Smooth muscle cell (in vitro differentiated cells): ENCODE measurements around the gene ERF. TPM values are rescaled to one million over a fixed set of nuclear protein-coding genes. Genes with fewer than 3 reads are reported as not detected.

ENCODE experiments used
- DNase-seq: peaks from one replicate; lab custom pipeline; 2025; ENCODE audit not compliant: unreplicated experiment; lab: John Stamatoyannopoulos, UW
- H2AFZ ChIP-seq: fragments of 200-600 bp; sonication (generic); 2 replicates; pipeline ENCODE4 v1.6.0; 2016; ENCODE audit warnings: antibody characterized with exemption, low read depth, mild to moderate bottlenecking
- H3F3A ChIP-seq: fragments of 200-600 bp; sonication (generic); 2 replicates; pipeline ENCODE4 v1.6.0; 2017; ENCODE audit warnings: antibody characterized with exemption, low read depth
- H3K27ac ChIP-seq: fragments of 200-600 bp; sonication (generic); 2 replicates; pipeline ENCODE4 v1.5.1; 2016; ENCODE audit warnings: low read depth, mild to moderate bottlenecking
- H3K27me3 ChIP-seq: fragments of 200-600 bp; sonication (generic); 2 replicates; pipeline ENCODE4 v1.6.1; 2016; ENCODE audit warnings: low read depth, mild to moderate bottlenecking
- H3K36me3 ChIP-seq: fragments of 200-600 bp; sonication (generic); 2 replicates; pipeline ENCODE4 v1.5.1; 2016; ENCODE audit warnings: low read depth
- H3K4me1 ChIP-seq: fragments of 200-600 bp; sonication (generic); 2 replicates; pipeline ENCODE4 v1.5.1; 2016; ENCODE audit warnings: low read depth
- H3K4me2 ChIP-seq: fragments of 200-600 bp; sonication (generic); 2 replicates; pipeline ENCODE4 v1.6.0; 2016; ENCODE audit warnings: mild to moderate bottlenecking
- H3K4me3 ChIP-seq: fragments of 200-600 bp; sonication (generic); 2 replicates; pipeline ENCODE4 v1.5.1; 2016; ENCODE audit warnings: mild to moderate bottlenecking
- H3K79me2 ChIP-seq: fragments of 200-600 bp; sonication (generic); 2 replicates; pipeline ENCODE4 v1.6.0; 2016; ENCODE audit warnings: low read depth, mild to moderate bottlenecking
- H3K9ac ChIP-seq: fragments of 200-600 bp; sonication (generic); 2 replicates; pipeline ENCODE4 v1.6.0; 2016; ENCODE audit warnings: low read depth
- H3K9me3 ChIP-seq: fragments of 200-600 bp; sonication (generic); replicated peaks from 2 replicates; pipeline ENCODE4 v1.5.1; 2016; ENCODE audit warnings: low read depth
- H4K20me1 ChIP-seq: fragments of 200-600 bp; sonication (generic); 2 replicates; pipeline ENCODE4 v1.6.0; 2016; ENCODE audit warnings: low read depth
- WGBS: methylation state at CpG from one replicate; pipeline ENCODE4 v1.1.7; 2016; ENCODE audit warnings: low lambda C conversion rate; 5-methylcytosine and 5-hydroxymethylcytosine counted together
- polyA plus RNA-seq: library from polyadenylated mRNA; unstranded; fragments of >200 nt; fragmentation: Nextera tagmentation; extraction: Ambion mirVana; gene quantifications from 2 replicates; pipeline ENCODE4 v1.2.1, GENCODE V29; 2016
- total RNA-seq: library from RNA; depleted of rRNA; stranded (reverse); fragments of >200 nt; gene quantifications from 2 replicates; pipeline ENCODE4 v1.2.3, GENCODE V29; 2014
- TF ChIP-seq, protein P1 (sequence below): fragments of 200-600 bp; sonication (generic); IDR thresholded peaks from 2 replicates; pipeline ENCODE4 v1.5.1; 2017; ENCODE audit warnings: borderline replicate concordance, mild to moderate bottlenecking, antibody characterized with exemption; ENCODE audit not compliant: insufficient read depth, poor library complexity, severe bottlenecking

Gene ERF
- total and polyA plus RNA-seq, 2 experiments from 2014 or later = 14.9 to 20.5 TPM

GRCh38 chr19:42287017-42287826 is 32.3 kb upstream of the ERF start:
- H3K4me2 ChIP-seq = no peak overlapping the region

DNA sequence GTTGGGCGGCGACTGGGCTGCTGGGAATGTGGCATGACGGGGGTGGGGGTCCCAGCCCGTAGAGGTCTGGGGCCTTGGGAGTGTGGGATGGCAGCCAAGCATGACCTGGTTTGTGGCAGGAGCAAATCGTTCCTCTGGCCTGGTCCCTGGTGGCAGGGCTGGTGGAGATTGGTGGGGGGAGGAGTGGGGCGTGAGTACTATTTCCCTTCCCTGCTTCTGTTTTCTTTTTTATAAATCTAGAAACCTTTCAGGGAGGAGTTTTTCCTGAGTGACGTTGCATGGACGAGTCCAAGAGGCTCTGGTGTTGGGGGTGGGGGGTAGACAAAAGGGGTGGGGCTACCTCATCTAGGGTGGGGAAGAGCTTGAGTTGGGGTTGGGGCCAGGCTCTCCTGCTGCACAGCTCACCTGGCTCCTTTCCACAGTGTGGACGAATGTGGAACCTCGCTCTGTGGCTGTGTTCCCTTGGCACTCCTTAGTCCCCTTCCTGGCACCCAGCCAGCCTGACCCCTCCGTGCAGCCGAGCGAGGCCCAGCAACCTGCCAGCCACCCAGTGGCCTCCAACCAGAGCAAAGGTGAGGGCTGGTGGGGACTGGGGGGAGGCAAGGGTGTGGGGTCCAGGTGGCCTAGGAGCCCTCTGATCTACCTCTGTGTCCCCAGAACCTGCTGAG is 31.6 kb upstream of the ERF start:
- Histone ChIP-seq H3K9ac (no peak overlapping the region), H3K4me3 (no peak overlapping the region), H4K20me1 (peaks cover 57% of the 10 kb centered on the region), H3K79me2 (peaks cover 12% of the 10 kb centered on the region), H3K9me3 (no peaks in the 10 kb centered on the region), H3F3A (peaks cover 14% of the 10 kb centered on the region), H3K27me3 (no peaks in the 10 kb centered on the region), H3K36me3 (no peaks in the 10 kb centered on the region), H2AFZ (no peak overlapping the region), H3K27ac (no peak overlapping the region), H3K4me1 (peaks cover 24% of the 10 kb centered on the region), H3K4me2 (no peak overlapping the region)
- DNase-seq = no peak
- TF ChIP-seq, protein P1, sequence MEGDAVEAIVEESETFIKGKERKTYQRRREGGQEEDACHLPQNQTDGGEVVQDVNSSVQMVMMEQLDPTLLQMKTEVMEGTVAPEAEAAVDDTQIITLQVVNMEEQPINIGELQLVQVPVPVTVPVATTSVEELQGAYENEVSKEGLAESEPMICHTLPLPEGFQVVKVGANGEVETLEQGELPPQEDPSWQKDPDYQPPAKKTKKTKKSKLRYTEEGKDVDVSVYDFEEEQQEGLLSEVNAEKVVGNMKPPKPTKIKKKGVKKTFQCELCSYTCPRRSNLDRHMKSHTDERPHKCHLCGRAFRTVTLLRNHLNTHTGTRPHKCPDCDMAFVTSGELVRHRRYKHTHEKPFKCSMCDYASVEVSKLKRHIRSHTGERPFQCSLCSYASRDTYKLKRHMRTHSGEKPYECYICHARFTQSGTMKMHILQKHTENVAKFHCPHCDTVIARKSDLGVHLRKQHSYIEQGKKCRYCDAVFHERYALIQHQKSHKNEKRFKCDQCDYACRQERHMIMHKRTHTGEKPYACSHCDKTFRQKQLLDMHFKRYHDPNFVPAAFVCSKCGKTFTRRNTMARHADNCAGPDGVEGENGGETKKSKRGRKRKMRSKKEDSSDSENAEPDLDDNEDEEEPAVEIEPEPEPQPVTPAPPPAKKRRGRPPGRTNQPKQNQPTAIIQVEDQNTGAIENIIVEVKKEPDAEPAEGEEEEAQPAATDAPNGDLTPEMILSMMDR = no peak
- 80% methylated on average over 13 of the region's 13 CpGs for WGBS

More at GRCh38 chr19:42287017-42287826, 32.3 kb upstream of the ERF start:
- 97% methylated on average over 30 of the region's 30 CpGs for WGBS
- Histone ChIP-seq H3K9ac (no peak overlapping the region), H3K4me1 (peaks cover 16% of the 10 kb centered on the region), H2AFZ (no peak overlapping the region), H3K4me3 (no peak overlapping the region), H4K20me1 (peaks cover 57% of the 10 kb centered on the region), H3K27ac (no peak overlapping the region), H3K79me2 (peaks cover 12% of the 10 kb centered on the region), H3K9me3 (no peaks in the 10 kb centered on the region), H3K36me3 (no peaks in the 10 kb centered on the region), H3F3A (peaks cover 8% of the 10 kb centered on the region), H3K27me3 (no peaks in the 10 kb centered on the region)
- no peak for DNase-seq
- TF ChIP-seq, protein P1 = no peak

GRCh38 chr19:42285988-42286348 is 31.0 kb upstream of the ERF start:
- Histone ChIP-seq H3F3A (peaks cover 19% of the 10 kb centered on the region), H3K79me2 (peaks cover 12% of the 10 kb centered on the region), H3K4me3 (no peak overlapping the region), H3K4me2 (no peak overlapping the region), H4K20me1 (peaks cover 57% of the 10 kb centered on the region), H3K9ac (no peak overlapping the region), H3K36me3 (no peaks in the 10 kb centered on the region), H3K27ac (no peak overlapping the region), H3K27me3 (no peaks in the 10 kb centered on the region), H3K9me3 (no peaks in the 10 kb centered on the region), H3K4me1 (peaks cover 29% of the 10 kb centered on the region), H2AFZ (no peak overlapping the region)
- no peak for DNase-seq
- TF ChIP-seq, protein P1 = no peak
- WGBS = 90% methylated on average over 6 of the region's 6 CpGs
